PC-9 (cell line): ENCODE data around the gene ESD.

Source experiments
- EZH2 ChIP-seq: fragments of 200-600 bp; sonication (generic); IDR thresholded peaks from 2 replicates; pipeline ENCODE4 v1.8.0; 2017; ENCODE audit warnings: antibody characterized with exemption, low read depth
- TF ChIP-seq, protein P1 (sequence below): fragments of 200-600 bp; sonication (generic); conservative IDR thresholded peaks from 2 replicates; pipeline ENCODE4 v1.6.1; 2017; ENCODE audit warnings: mixed run types, antibody characterized with exemption, mild to moderate bottlenecking, moderate library complexity

GRCh38 chr13:46812301-46812797, 15.4 kb upstream of the ESD start:
- TF ChIP-seq, protein P1, sequence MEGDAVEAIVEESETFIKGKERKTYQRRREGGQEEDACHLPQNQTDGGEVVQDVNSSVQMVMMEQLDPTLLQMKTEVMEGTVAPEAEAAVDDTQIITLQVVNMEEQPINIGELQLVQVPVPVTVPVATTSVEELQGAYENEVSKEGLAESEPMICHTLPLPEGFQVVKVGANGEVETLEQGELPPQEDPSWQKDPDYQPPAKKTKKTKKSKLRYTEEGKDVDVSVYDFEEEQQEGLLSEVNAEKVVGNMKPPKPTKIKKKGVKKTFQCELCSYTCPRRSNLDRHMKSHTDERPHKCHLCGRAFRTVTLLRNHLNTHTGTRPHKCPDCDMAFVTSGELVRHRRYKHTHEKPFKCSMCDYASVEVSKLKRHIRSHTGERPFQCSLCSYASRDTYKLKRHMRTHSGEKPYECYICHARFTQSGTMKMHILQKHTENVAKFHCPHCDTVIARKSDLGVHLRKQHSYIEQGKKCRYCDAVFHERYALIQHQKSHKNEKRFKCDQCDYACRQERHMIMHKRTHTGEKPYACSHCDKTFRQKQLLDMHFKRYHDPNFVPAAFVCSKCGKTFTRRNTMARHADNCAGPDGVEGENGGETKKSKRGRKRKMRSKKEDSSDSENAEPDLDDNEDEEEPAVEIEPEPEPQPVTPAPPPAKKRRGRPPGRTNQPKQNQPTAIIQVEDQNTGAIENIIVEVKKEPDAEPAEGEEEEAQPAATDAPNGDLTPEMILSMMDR: no peak
- no peak for TF ChIP-seq EZH2
